Caco-2 (cell line): Measurements from ENCODE around the gene SLC39A1. TPM values are rescaled to one million over a fixed set of nuclear protein-coding genes. Genes with fewer than 3 reads are reported as not detected.

Experiments used
- BruUV-seq: library from RNA; stranded (reverse); fragments of 400-500 nt; replicated peaks from 2 replicates; lab custom pipeline; 2021; lab: Mats Ljungman, UMichigan
- CTCF ChIA-PET: fragments of 300-600 bp; sonication (Branson Sonifier 250); formaldehyde crosslinking; loops from one replicate; lab custom pipeline; 2022; ENCODE audit warnings: antibody characterized with exemption; lab: Charles Lee
- POLR2A ChIA-PET: fragments of 300-600 bp; sonication (Branson Sonifier 250); formaldehyde crosslinking; loops from one replicate; lab custom pipeline; 2022; ENCODE audit warnings: antibody characterized with exemption; lab: Charles Lee
- DNase-seq, 2 experiments: peaks; one replicate each; pipeline versions ENCODE4 v3.0.0 to v3.0.0-alpha.2; 2020 to 2022
- H3K27me3 ChIP-seq: replicated peaks from 2 replicates; pipeline ENCODE4 v1.6.0; 2011; ENCODE audit warnings: low read length; ENCODE audit not compliant: control insufficient read depth, insufficient read depth
- H3K36me3 ChIP-seq: 2 replicates; pipeline ENCODE4 v1.5.1; 2011; ENCODE audit warnings: low read length; ENCODE audit not compliant: control insufficient read depth, insufficient read depth
- H3K4me1 ChIP-seq: fragments of 250-450 bp; sonication (Bioruptor Pico); 2 replicates; pipeline ENCODE4 v1.5.1; 2020; ENCODE audit warnings: mild to moderate bottlenecking
- H3K4me3 ChIP-seq: 2 replicates; pipeline ENCODE4 v1.5.1; 2011; ENCODE audit warnings: low read depth, mild to moderate bottlenecking, control low read depth, low read length
- H3K9me3 ChIP-seq: fragments of 250-450 bp; sonication (Bioruptor Pico); 2 replicates; pipeline ENCODE4 v1.5.1; 2020; ENCODE audit warnings: mild to moderate bottlenecking, moderate library complexity
- H3K27ac Mint-ChIP-seq: one replicate; pipeline ENCODE4 v1.8.0; 2022; ENCODE audit warnings: mixed read lengths; ENCODE audit not compliant: unreplicated experiment
- H3K27me3 Mint-ChIP-seq: one replicate; pipeline ENCODE4 v1.8.0; 2022; ENCODE audit warnings: mixed read lengths; ENCODE audit not compliant: insufficient read depth, unreplicated experiment
- H3K36me3 Mint-ChIP-seq: one replicate; pipeline ENCODE4 v1.8.0; 2022; ENCODE audit warnings: mild to moderate bottlenecking, mixed read lengths; ENCODE audit not compliant: insufficient read depth, unreplicated experiment
- H3K4me1 Mint-ChIP-seq: one replicate; pipeline ENCODE4 v1.8.0; 2022; ENCODE audit warnings: low read depth, mixed read lengths; ENCODE audit not compliant: unreplicated experiment
- H3K4me3 Mint-ChIP-seq: one replicate; pipeline ENCODE4 v1.8.0; 2022; ENCODE audit warnings: mild to moderate bottlenecking, moderate library complexity, mixed read lengths; ENCODE audit not compliant: unreplicated experiment
- H3K9me3 Mint-ChIP-seq: one replicate; pipeline ENCODE4 v1.8.0; 2022; ENCODE audit warnings: mixed read lengths; ENCODE audit not compliant: unreplicated experiment
- intact Hi-C: fragments of 100-400 bp; cut with micrococcal nuclease; formaldehyde crosslinking; loops from one replicate; pipeline ENCODE4 v1.10.0; 2022; ENCODE audit not compliant: unreplicated experiment
- total RNA-seq: library from RNA; stranded (reverse); gene quantifications from 2 replicates; pipeline ENCODE4 v1.2.3, GENCODE V29; 2022
- TF ChIP-seq, protein P1 (sequence below), 2 experiments: fragments of 200-600 bp in 1 of 2; IDR thresholded peaks; 1 replicate in 1 of 2; 2 replicates in 1 of 2; pipeline versions ENCODE4 v1.5.1 to v1.8.0; 2011 to 2022; ENCODE audit warnings: antibody characterized with exemption in 1 of 2, control low read depth in 1 of 2, inconsistent platforms in 1 of 2, low read depth in 1 of 2, low read length in 1 of 2, mild to moderate bottlenecking in 1 of 2, moderate library complexity in 1 of 2; ENCODE audit not compliant: insufficient read depth in 1 of 2, severe bottlenecking in 1 of 2, unreplicated experiment in 1 of 2

The SLC39A1 gene
- total RNA-seq, 1 experiment from 2014 or later = 135 TPM

DNA sequence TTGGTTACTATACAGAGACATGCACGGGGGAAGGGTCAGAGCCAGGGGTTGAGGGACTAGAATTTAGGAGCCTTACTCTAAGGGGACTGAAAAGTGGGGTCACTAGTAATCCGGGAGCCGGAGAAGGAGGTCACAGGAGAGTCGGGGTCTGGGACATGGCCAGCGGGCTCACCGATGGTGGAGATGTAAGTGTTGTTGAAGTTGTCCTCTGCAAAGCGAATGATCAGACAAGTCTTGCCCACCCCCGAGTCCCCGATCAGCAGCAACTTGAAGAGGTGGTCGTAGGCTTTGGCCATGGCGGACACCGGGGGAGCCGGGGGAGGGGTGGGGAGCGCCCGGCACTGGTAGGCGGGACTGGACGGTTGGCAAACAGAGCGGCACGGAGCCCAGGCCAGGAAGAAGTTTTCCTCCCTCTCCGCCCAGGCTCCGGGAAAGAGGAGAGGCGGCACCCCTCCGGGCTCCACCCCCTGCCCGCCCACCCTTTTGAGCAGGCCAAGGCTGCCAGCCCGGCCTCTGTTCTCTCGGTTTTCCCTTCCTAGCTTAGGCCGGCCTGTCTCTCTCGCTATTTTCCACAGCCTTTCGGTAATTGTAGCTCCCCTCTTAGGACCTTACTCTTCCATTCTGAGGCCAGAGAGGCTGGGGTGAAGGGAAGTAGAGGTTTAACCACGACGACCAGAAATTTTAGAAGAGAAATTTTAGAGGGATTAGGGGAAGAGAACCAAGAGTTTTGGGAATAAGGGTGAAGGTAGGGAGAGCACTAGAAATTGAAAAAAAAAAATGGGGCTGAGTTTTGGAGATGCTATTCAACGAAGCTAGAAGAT, 22.8 kb upstream of the SLC39A1 start, which contains the start of gene RAB13:
Gene RAB13 (minus strand): TSS at position 399 of the 821 bp plus-strand sequence. CDS start 103 bp downstream, at position 296.
- H3K4me3 Mint-ChIP-seq = peak within 1 kb of the TSS; percentile 93
- H3K9me3 Mint-ChIP-seq = peaks cover 13% of the 10 kb centered on the region
- peak within 1 kb of the TSS; percentile 83 for H3K27ac Mint-ChIP-seq
- ChIA-PET CTCF (interaction anchor here (0.5 to 1.7 kb wide), 13 partner anchors 9 to 315 kb away, joined by 3 to 7 read pairs (median 3); partner anchors contain the start of genes CREB3L4, GATAD2B, ILF2 and INTS3), POLR2A (interaction anchor here (0.6 to 1.5 kb wide), 7 partner anchors 8 to 633 kb away, joined by 3 to 14 read pairs (median 4); partner anchors contain the start of genes JTB and SLC39A1)
- Histone ChIP-seq H3K36me3 (no peaks in the 10 kb centered on the region; the same call in 1 of the 2 replicates), H3K4me3 (peak within 1 kb of the TSS; percentile 48), H3K9me3 (no peaks in the 10 kb centered on the region), H3K4me1 (peaks cover 17% of the 10 kb centered on the region), H3K27me3 (no peaks in the 10 kb centered on the region)
- peak; percentile 81 to 87 for DNase-seq
- H3K27me3 Mint-ChIP-seq = peaks cover 3% of the 10 kb centered on the region
- intact Hi-C loops = loop anchor here (1.0 to 5.0 kb wide), 8 partner anchors 9 to 307 kb away; partner anchors contain the start of genes CREB3L4, DENND4B, JTB and NPR1
- TF ChIP-seq, protein P1, sequence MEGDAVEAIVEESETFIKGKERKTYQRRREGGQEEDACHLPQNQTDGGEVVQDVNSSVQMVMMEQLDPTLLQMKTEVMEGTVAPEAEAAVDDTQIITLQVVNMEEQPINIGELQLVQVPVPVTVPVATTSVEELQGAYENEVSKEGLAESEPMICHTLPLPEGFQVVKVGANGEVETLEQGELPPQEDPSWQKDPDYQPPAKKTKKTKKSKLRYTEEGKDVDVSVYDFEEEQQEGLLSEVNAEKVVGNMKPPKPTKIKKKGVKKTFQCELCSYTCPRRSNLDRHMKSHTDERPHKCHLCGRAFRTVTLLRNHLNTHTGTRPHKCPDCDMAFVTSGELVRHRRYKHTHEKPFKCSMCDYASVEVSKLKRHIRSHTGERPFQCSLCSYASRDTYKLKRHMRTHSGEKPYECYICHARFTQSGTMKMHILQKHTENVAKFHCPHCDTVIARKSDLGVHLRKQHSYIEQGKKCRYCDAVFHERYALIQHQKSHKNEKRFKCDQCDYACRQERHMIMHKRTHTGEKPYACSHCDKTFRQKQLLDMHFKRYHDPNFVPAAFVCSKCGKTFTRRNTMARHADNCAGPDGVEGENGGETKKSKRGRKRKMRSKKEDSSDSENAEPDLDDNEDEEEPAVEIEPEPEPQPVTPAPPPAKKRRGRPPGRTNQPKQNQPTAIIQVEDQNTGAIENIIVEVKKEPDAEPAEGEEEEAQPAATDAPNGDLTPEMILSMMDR (IDR thresholded peaks at IDR 0.05; ENCODE audit: insufficient read depth in 1 of 2, low read depth in 1 of 2, low read length in 1 of 2, severe bottlenecking in 1 of 2, unreplicated experiment in 1 of 2) = no peak
- peaks cover 28% of the 10 kb centered on the region for H3K36me3 Mint-ChIP-seq
- H3K4me1 Mint-ChIP-seq = peaks cover 27% of the 10 kb centered on the region
- BruUV-seq = no TSS peak

DNA sequence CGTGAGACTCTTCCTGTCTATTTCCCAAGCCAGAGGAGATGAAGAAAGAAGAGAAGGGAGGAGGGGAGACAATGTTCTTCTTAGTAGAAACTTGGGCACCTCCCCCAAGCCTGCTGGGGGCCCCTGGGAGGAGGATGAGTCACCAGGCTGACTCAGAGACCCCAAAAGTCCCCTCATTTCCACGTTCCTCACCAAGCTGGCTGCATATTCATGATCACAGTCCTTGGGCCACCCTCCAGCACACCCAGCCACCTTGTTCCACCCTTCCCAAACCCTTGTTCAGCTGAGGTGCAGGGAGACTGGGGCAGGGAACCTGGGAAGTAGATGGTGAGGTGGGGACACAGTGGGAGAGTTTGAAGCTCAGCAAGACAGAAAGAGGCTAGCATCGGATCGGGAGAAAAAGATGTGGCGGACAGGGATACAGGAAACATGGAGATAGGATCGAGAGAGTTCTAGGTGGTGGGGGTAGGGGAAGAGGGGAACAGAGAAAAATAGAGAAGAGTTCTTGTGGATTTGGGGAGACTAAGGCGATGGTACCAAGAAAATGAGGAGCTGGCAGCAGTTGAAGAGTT, 22.1 kb upstream of the SLC39A1 start:
- H3K4me1 ChIP-seq = peaks cover 17% of the 10 kb centered on the region
- TF ChIP-seq, protein P1 (IDR thresholded peaks at IDR 0.05; ENCODE audit: insufficient read depth in 1 of 2, low read depth in 1 of 2, low read length in 1 of 2, severe bottlenecking in 1 of 2, unreplicated experiment in 1 of 2) = no peak
- peak overlapping the region; percentile 48 for H3K4me3 ChIP-seq
- no peaks in the 10 kb centered on the region for H3K9me3 ChIP-seq
- Mint-ChIP-seq H3K36me3 (peaks cover 21% of the 10 kb centered on the region), H3K9me3 (peaks cover 10% of the 10 kb centered on the region), H3K27me3 (peaks cover under 1% of the 10 kb centered on the region), H3K27ac (peak overlapping the region; percentile 83), H3K4me1 (peaks cover 24% of the 10 kb centered on the region), H3K4me3 (peak overlapping the region; percentile 93)
- no peaks in the 10 kb centered on the region; the same call in 1 of the 2 replicates for H3K36me3 ChIP-seq
- H3K27me3 ChIP-seq = no peaks in the 10 kb centered on the region
- CTCF ChIA-PET = interaction anchor here (0.5 to 0.9 kb wide), 4 partner anchors 16 to 258 kb away, joined by 3 to 4 read pairs (median 3); partner anchors contain the start of genes CREB3L4 and INTS3
- POLR2A ChIA-PET = interaction anchor here (0.9 to 1.4 kb wide), 3 partner anchors 10 to 22 kb away, joined by 3 to 14 read pairs (median 3); partner anchors contain the start of gene SLC39A1
- DNase-seq = no peak
- intact Hi-C loops = loop anchor here (5.0 kb wide), 1 partner anchor 203 kb away; no protein-coding TSS in a partner anchor
- no TSS peak for BruUV-seq
